DMS 273 (cell line): Measurements from ENCODE around the gene RAPGEF2.

Source experiments
- DNase-seq: peaks from one replicate; lab custom pipeline; 2025; ENCODE audit not compliant: unreplicated experiment; lab: John Stamatoyannopoulos, UW

The RAPGEF2 gene

DNA sequence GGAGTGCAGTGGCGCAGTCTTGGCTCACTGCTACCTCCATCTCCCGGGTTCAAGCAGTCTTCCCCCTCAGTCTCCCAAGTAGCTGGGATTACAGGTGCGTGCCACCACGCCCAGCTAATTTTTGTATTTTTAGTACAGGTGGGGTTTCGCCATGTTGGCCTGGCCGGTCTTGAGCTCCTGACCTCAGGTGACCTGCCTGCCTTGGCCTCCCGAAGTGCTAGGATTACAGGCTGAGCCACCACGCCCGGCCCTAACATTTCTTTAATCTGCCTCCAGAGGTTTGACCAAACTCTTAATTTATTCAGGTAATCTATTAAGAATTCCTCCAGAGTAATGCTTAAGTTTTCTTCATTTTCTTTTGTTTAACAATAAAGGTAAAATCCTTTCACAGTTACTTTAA is 171.0 kb downstream of the RAPGEF2 start:
- DNase-seq = no peak

DNA sequence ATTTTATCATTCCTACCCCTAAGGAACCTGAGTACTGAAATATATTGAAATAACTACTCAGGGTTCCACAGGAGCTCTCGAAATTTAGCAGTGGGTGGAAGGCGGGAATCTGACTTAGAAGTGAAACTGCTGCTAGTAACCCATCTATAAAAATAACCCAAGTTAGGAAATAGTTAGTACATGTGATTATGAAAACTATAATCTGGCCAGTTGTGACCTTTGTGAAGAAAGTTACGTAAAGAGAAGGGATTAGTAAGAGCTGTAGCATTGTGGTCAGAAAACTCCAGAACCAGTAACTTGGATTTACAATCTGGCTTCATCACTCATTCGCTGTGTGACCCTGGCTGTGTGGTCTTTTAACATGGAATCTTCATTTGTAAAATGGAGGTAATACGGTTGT is 175.5 kb downstream of the RAPGEF2 start:
- DNase-seq = no peak

DNA sequence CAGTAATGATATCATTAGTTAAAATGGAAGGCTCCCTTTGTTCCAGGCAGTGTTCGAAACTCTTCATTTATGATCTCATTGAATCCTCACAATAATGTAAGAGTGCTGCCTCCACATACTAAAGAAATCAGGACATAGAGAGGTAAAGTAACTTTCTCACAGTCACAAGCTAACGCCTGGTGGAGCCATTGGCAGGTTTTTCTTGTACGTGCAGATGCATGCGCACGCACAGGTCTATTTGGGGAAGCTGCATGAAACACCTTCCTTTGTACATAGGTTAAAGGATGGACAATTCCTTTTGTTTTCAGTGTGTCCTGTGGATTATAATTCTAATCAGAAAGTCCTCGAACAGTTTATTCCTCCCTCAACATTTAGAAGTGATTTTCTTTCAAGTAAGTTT is 176.2 kb downstream of the RAPGEF2 start:
- no peak for DNase-seq

DNA sequence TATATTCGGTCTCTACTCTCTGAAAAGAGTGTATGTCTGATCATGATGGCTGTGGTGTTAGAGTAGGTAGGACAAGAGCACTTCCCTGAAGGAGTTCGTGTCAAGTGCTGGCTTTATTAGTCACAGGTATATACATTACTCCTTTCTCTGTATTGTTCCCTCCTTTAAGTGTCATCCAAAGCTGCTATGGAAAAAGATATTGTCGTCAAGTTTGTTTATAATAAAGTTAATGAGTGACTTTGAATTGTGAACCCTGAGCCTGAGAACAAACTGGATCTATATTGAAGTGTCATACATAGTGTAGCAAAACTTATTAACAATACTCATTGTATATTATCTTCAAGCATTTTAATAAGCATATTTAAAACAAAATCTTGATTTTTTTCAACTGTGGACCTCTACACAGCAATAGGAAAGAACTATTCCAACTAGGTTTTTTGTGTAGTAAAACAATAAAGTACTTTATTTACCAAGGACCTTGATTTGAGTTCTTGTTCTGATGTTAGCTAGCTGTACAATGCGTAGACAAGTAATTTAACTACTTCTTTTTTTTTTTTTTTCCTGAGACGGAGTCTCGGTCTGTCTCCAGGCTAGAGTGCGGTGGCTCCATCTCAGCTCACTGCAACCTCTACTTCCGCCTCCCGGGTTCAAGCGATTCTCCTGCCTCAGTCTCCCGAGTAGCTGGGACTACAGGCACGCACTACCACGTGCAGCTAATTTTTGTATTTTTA is 177.7 kb downstream of the RAPGEF2 start:
- no peak for DNase-seq

DNA sequence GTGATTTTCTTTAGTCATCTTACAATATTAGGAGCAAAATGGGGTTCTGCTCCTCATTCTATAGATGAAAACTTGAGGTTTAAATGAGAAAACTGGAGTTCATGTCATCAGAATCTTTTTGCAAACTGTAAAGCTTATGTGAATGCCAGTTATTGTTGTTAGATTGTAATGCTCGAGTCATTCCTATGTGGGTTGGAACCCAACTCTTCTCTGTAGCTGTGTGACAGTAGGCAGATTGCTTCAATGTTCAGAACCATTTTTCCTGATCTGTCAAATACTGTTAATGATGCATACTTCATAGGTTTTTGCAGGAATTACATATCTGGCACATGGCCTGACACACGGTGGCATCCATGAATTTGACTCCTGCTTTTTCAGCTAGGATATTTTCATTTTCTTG is 178.9 kb downstream of the RAPGEF2 start:
- DNase-seq = no peak

DNA sequence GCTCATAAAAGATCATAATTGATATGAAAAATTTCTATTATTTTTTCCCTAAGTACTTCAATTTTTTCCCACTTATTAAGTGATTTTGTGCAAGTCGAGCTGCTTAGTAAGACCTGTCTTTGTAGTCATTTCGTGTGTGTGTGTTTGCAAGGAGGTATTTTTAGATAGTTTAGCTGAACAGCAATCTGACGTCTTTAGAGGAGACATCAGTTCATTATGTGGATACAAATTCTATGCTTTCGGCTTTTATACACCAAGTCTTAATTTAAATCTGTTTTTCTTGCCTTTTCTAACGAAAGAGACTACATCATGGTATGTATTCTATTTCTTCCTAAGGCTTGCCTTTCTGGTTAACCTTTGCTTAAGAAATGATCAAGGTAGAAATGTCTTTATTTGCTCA is 179.4 kb downstream of the RAPGEF2 start:
- no peak for DNase-seq

DNA sequence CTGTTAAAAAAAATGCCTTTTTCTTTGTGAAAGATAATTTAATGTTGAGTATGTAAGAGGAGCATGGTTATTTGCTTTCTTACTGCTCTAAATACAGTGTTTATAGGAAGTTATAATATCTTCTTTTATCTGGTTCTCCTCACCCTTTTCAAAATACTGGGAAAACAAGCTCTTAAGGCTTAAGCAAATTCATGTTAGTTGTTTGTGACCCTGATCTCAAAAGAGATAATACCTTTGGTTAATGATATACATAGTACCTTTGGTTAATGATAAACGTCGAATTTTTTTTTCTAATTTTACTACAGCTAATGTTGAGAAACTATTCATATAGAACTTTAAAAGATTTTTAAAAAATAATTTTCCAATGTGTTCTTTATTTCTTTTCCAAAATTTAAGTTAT is 180.1 kb downstream of the RAPGEF2 start:
- no peak for DNase-seq

DNA sequence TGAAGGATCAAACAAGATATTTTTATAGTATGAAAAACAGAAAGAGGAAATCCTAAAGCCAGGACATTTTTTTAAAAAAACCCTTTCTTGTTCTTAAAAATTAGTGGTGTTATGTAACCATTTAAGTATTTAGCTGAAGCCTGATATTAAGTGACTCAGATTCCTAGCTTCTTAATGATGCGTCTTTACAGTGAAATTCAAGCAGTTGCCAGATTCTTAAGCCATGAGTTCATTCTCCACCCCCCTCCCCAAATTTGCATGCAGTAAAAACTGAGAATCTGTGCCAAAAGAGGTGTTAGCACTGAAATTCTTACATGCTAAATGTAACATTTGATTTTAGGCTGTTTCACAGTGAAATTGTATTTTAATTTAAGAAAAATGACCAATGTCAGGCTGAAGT is 180.8 kb downstream of the RAPGEF2 start:
- DNase-seq = no peak

DNA sequence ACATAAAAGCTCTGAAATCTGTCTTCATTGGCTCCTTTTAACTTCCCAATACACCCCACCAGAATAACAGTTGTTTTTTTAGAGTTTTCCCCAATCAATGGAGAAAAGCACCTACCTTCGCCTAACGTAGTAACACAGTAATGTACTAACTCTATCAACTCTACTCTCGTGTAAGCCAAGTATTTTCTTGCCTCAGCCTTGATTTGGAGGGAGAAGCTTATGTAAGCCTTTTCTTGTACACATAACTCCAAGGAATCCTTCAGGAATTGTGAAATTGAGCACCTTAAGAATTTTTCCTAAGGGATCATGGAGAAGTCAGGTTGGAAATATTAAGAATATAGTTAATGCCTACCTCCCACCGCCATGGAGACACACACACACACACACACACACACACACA is 181.2 kb downstream of the RAPGEF2 start:
- no peak for DNase-seq

DNA sequence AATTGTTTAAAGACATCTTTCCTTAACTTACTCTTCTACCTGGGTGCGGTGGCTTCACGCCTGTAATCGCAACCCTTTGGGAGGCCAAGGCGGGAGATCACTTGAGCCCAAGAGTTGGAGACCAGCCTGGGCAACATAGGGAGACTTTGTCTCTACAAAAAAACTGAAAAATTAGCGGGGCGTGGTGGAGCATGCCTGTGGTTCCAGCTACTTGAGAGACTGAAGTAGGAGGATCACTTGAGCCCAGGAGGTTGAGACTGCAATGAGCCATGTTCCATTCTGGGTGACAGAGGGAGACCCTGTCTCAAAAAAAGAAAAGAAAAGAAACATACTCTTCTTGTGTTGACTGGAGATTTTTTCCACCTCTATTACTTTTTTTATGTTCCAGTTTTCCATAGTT is 181.9 kb downstream of the RAPGEF2 start:
- no peak for DNase-seq

DNA sequence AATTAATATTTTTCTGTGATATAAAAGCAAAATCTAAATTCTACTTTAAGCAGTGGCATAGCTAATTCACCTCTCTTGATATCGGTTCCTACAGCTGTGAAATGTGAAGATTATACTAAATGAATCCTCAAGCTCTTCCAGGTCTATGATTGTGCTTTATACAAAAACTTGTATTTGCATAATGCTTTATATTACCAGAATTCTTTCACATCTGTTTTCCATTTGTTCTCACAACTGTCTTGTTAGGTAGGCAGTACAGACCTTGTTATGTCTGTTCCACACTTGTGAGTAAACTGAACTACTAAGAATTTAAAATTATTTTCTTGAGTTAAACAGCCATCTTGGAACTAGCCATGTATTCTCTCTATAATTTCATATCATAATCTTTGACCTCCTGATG is 184.9 kb downstream of the RAPGEF2 start:
- no peak for DNase-seq

DNA sequence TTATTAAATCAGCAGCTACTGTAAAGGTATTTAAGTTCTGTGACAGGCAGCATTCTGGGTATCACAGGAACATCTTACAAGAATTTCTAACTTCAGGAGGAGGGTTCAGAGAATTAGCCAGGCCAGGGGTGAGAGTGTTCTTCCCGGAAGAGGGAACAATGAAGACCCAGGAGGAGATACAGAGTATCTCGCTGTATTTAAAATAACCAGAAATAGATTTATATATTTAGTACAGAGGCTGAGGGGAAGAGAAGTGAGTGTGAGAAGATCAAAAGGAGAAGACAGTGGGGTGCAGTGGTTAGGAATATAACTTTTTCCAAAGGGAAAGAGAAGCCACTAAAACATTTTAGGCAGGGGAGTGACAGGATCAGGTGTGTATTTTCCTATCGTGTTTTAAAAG is 186.8 kb downstream of the RAPGEF2 start:
- no peak for DNase-seq

DNA sequence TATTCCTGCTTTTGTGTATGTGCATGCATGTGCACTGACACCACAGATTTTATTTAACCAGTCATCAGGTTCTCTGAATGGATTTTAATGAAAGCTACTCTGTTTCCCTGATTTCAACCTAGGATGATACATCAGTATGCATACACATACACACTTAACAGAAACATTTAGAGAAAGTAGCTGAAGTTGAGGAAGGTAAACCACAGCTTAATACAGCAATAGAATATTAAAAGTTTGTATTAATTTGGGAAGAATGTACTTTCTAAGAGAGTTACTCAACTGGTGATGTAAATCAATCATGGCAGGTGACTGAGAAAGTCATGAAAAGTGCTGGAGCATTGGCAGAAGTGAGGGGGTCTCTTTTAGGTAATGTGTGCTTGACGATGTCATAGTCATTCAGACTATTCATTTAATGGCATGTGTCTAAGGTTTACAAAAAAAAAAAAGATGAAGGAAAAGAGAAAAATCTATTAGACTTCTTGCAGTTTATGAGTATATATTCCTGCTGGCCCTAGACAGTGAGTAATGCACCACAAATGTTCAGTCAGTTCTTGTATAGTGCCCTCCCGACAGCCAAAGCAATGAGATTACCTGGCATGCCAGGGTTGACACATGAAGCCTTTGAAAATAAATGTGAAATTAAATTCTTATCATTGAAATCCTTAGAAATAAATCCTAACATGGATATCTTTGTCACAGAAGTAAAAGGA is 187.6 kb downstream of the RAPGEF2 start:
- no peak for DNase-seq

DNA sequence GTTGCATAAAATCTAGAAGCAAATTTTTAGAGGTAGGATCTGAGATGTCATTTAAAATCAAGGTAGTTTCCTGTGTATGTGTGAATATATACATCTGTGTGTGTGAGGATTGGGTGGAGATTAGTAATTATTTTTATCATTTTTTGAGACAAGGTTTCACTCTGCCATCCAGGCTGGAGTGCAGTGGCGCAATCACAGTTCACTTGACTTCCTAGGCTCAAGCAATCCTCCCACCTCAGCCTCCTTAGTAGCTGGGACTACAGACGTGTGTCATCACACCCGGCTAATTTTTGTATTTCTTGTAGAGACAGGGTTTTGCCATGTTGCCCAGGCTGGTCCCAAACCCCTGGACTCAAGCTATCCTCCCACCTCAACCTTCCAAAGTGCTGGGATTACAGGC is 188.3 kb downstream of the RAPGEF2 start:
- DNase-seq = no peak

DNA sequence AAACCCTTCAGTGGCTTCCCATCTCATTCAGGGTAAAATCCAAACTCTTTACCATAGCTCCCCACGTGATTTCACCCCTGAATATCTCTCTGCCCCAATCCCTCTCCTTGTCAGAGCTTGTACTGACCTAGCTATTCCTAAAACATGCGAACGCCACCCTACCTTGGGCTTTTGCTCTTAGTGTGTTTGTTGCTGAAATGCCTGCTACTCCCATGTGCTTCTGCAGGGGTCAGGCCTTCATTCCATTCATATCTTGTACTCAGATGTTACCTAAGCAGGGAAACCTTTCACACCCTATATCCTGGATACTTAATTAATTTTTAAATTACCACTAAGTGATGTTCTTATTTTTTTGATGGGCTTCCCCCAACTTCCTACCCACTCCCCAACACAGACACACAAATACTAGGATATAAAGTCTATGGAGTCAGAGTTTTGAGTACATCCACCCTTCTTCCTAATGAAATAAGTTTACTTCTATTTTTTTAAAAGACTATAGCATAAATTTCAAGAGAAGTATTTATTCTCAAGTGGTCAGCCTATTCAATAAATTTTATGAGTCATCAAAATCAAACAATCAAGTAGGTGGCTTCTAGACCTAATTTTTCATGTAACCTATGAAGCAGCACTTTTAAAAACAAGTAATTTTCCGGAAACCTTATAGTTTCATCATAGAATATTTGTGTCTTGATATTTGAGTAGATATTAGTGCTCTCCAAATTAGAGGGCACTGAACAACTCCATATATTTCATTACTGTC is 189.4 kb downstream of the RAPGEF2 start:
- DNase-seq = no peak

DNA sequence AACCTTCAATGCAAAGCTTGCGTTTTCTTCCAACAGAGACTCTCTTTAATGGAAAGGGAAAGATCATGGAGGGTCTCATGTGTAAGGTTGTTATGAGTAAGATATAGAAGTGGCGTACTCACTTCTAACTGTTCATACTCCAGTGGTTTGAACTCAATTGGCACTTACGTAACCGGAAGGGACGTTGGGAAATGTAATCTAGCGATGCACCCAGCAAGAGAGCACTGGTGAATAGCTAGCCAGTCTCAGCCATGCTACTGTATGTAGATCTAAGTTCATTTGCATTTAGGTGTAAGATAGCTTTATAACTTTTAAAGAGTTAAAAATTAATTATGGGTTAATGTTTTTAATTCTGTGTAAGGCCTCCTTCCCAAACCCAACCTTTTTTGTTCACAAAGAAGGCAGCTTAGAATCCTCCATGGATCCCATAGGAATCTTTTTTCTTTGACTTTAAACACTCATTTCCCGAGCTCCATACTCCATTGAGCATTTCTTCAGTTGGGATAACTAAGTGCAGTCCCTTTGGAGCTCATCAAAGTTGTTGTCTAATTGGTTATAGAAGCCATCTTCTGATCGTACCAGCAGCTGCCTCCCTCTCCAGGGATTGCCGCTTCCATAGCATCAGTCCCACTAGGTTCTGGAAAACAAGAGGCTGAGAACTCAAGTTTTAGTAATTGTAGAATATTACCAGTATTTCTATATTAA is 191.1 kb downstream of the RAPGEF2 start:
- DNase-seq = no peak

DNA sequence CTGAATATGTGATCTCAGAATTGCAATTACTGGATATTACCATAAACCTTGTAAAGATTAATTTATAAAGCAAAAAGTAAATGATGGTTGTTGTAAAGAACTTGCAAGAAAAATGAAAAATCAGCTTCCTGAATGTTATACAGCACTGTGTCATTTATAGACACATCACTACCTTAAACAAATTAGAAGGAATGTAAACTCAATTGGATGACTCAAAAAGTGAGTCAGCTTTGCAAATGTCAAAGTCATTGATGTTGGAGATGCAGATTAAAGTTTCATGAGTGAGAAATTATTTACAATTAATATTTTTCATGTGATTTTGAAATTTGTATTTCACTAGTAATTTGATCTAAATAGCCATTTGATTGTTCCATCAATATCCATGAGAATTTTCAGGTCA is 193.2 kb downstream of the RAPGEF2 start:
- no peak for DNase-seq

DNA sequence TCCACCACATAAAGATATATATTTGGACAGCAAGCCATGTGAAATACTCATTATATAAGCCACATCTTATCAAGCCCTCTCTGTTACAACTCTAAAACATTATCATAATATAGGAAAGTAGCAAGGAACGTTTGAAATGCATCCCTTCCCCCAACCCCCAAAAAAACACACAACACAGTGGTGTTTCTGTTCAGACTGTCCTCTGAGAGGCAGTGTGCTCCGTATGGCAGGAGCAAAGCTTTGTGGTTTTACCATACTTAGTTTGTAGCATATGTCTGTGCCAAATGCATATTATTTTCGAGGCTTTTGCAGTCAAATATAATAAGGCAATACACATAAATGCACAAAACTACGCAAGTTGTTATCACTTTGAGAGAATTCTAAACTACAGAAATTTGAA is 194.2 kb downstream of the RAPGEF2 start:
- DNase-seq = peak; percentile 17

DNA sequence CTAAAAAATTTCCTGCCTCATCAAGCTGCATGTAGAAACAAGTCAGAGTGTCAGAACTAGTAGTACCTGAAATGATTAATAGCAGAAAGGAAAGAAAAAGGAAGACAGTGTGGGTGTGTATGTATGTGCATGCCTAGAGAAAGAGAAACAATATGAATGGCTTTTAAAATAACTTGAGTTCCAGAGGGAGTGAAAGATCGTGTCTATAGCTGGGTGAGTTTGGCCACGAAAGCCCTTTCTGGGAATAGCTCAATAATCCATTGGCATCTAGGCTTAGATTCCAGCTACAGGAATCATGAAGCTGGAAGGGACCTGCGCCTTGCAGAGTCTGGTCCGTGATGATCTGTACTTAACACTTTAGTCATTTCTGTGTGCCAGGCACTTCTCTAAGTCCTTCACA is 195.6 kb downstream of the RAPGEF2 start:
- DNase-seq = no peak

DNA sequence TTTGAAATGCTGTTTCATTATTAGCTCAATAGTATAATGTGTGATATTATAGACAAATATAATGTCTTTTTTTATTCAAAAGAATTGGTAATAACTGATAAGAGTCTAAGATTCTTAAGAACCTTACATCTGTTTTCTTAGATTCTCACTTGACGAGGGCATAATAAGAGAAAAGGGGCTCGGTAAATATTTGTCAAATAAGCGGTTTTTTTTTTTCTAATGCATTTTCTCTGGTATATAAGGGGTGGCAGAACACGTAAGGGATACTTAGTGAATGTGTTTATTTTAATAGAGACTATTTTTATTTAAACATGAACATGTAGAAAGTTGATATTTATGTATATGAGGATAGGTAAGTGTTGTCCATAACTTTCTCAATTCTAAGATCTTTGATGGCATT is 200.6 kb downstream of the RAPGEF2 start:
- no peak for DNase-seq

DNA sequence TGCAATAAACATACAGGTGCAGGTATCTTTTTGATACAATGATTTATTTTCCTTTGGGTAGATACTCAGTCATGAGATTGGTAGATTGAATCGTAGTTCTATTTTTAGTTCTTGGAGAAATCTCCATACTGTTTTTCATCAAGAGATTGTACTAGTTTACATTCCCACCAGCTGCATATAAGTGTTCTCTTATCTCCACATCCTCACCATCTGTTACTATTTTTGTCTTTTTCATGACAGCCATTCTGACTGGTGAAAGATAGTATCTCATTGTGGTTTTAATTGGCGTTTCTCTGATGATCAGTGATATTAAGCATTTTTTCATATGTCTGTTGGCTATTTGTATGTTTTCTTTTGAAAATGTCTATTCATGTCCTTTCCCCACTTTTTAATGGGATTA is 202.2 kb downstream of the RAPGEF2 start:
- peak; percentile 62 for DNase-seq

DNA sequence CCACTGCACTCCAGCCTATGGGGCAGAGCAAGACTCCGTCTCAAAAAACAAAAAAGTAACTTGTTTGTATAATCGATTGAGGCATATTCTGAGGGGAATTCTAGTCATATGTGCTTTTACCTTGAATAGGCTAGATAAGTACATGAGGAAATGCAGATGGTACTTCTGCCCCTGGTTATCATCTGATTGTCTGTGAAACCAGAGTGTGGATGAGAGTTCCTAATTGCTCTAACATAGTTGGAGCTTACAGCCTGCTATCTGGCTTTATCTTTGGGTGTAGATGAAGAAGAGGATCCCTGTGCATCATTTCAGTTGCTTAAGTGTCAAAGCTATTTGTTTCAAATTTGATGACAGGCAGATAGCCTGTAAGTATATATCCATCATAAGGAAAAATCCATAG is 205.1 kb downstream of the RAPGEF2 start:
- no peak for DNase-seq
